IPS-15b (cell line): Measurements from ENCODE around the gene PARD3B.

Experiments
- H3K27me3 ChIP-seq: one replicate; pipeline ENCODE4 v1.6.1; 2013; ENCODE audit warnings: low read length; ENCODE audit not compliant: control insufficient read depth, insufficient read depth
- H3K36me3 ChIP-seq: one replicate; pipeline ENCODE4 v1.6.1; 2013; ENCODE audit warnings: low read length; ENCODE audit not compliant: control insufficient read depth, insufficient read depth
- H3K4me1 ChIP-seq: one replicate; pipeline ENCODE4 v1.6.1; 2013; ENCODE audit warnings: mild to moderate bottlenecking, low read length; ENCODE audit not compliant: control insufficient read depth, insufficient read depth
- H3K4me3 ChIP-seq: one replicate; pipeline ENCODE4 v1.5.1; 2013; ENCODE audit warnings: low read depth, low read length
- H3K9ac ChIP-seq: one replicate; pipeline ENCODE4 v1.6.1; 2013; ENCODE audit warnings: low read depth, mild to moderate bottlenecking, low read length
- H3K9me3 ChIP-seq: one replicate; pipeline ENCODE4 v1.6.1; 2013; ENCODE audit warnings: mild to moderate bottlenecking, low read length; ENCODE audit not compliant: control insufficient read depth, insufficient read depth

PARD3B gene

DNA sequence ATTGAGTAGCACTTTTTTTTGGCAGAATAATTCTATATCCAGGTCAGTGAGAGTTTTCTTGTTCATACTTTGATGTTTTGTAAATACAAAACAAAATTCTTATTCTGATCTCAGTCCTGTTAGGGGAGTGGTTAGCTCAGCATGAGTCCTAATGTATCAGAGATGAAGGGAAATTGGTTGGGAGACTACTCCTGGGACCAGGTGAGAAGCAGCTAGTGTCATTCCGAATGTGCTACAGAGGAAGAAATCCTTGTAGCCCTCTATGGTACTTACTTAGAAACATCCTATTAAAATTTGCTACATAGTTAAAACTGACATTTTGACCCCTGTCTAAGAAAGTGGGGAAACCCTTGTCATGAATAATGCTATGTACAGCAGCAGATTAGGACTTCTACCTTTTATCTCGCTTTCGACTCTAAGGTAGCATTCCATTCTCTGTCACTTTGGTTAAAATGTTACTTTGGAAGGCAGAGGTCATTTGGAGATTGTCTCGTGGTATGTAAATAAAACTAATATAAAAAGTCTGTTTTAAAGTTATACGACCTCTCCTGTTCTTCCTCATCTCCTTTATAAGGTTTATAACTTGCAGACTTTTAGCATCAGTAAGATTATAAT is 65.8 kb downstream of the PARD3B start:
- Histone ChIP-seq H3K27me3 (no peaks in the 10 kb centered on the region), H3K9ac (no peak overlapping the region), H3K4me3 (no peak overlapping the region), H3K36me3 (no peaks in the 10 kb centered on the region), H3K9me3 (no peaks in the 10 kb centered on the region), H3K4me1 (no peaks in the 10 kb centered on the region)

DNA sequence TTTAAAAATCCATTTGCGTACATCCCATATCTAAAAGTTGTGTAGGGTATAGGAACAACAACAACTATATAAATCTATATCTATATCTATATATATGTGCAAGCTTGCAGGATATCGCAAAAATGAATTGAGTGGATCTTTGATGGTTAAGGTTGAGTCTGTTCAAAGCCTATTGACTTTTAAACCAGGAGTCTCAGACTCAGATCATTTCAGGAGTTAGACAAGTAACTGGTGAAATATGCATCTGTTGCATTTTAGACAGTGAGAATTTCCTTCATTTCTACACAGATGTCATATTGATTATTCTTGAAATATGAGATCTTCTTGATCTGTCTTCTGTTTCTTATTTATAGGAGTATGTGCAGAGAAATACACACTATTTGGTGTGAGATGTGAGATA is 66.5 kb downstream of the PARD3B start:
- no peaks in the 10 kb centered on the region for H3K36me3 ChIP-seq
- H3K4me1 ChIP-seq, result no peaks in the 10 kb centered on the region
- no peak overlapping the region for H3K4me3 ChIP-seq
- H3K9ac ChIP-seq, result no peak overlapping the region
- no peaks in the 10 kb centered on the region for H3K27me3 ChIP-seq
- H3K9me3 ChIP-seq, result no peaks in the 10 kb centered on the region

GRCh38 chr2:204613635-204614034 is 68.4 kb downstream of the PARD3B start:
- no peak overlapping the region for H3K9ac ChIP-seq
- no peaks in the 10 kb centered on the region for H3K4me1 ChIP-seq
- no peaks in the 10 kb centered on the region for H3K36me3 ChIP-seq
- no peak overlapping the region for H3K4me3 ChIP-seq
- H3K27me3 ChIP-seq, result no peaks in the 10 kb centered on the region
- no peaks in the 10 kb centered on the region for H3K9me3 ChIP-seq

DNA sequence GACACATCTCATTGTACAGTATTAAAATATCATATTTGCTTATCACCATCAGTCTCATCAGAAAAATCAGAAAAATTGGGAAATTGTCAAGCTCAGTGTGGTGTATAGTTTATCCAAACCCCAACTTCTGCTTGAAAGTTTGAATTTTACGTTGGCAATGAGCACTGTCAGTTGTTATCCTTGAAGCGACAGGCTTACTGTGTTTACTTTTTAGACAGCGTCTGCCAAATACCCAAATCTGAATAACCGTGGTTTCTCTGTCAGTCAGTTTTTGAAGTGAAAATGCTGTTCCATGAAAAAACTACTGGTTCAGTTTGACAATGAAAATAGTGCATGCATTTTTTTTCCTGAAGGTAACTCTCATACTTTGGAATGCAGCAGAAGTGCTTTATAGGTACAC is 70.2 kb downstream of the PARD3B start:
- Histone ChIP-seq H3K9ac (no peak overlapping the region), H3K36me3 (no peaks in the 10 kb centered on the region), H3K27me3 (no peaks in the 10 kb centered on the region), H3K4me3 (no peak overlapping the region), H3K9me3 (no peaks in the 10 kb centered on the region), H3K4me1 (no peaks in the 10 kb centered on the region)

DNA sequence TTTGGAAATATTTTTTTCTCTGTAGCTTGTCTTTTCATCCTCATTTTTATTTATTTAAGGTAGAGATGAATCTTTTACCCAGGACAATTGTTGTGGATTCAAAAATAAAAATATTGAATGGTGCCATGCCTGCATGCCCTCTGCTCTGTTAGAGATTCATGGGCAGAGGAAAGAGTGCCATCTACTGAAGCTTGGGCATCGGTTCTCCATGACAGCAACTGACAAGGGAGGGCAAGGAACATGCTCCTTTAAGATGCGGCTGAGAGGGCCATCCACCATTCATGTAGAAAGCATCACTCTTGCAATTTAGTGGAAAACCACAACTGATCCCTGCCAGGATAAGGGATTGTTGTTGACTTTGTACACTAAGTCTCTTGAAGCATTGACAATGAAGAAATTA is 79.9 kb downstream of the PARD3B start:
- no peak overlapping the region for H3K9ac ChIP-seq
- no peaks in the 10 kb centered on the region for H3K9me3 ChIP-seq
- no peaks in the 10 kb centered on the region for H3K36me3 ChIP-seq
- no peaks in the 10 kb centered on the region for H3K4me1 ChIP-seq
- no peak overlapping the region for H3K4me3 ChIP-seq
- H3K27me3 ChIP-seq, result no peaks in the 10 kb centered on the region

GRCh38 chr2:204628926-204629712 is 83.8 kb downstream of the PARD3B start:
- H3K36me3 ChIP-seq, result no peaks in the 10 kb centered on the region
- no peak overlapping the region for H3K9ac ChIP-seq
- H3K4me3 ChIP-seq, result no peak overlapping the region
- no peaks in the 10 kb centered on the region for H3K9me3 ChIP-seq
- no peaks in the 10 kb centered on the region for H3K27me3 ChIP-seq
- H3K4me1 ChIP-seq, result no peaks in the 10 kb centered on the region

GRCh38 chr2:204632410-204632809 is 87.1 kb downstream of the PARD3B start:
- Histone ChIP-seq H3K4me1 (no peaks in the 10 kb centered on the region), H3K9me3 (no peaks in the 10 kb centered on the region), H3K4me3 (no peak overlapping the region), H3K36me3 (no peaks in the 10 kb centered on the region), H3K27me3 (no peaks in the 10 kb centered on the region), H3K9ac (no peak overlapping the region)

GRCh38 chr2:204634564-204634963 is 89.3 kb downstream of the PARD3B start:
- Histone ChIP-seq H3K4me3 (no peak overlapping the region), H3K9ac (no peak overlapping the region), H3K4me1 (no peaks in the 10 kb centered on the region), H3K9me3 (no peaks in the 10 kb centered on the region), H3K27me3 (no peaks in the 10 kb centered on the region), H3K36me3 (no peaks in the 10 kb centered on the region)

DNA sequence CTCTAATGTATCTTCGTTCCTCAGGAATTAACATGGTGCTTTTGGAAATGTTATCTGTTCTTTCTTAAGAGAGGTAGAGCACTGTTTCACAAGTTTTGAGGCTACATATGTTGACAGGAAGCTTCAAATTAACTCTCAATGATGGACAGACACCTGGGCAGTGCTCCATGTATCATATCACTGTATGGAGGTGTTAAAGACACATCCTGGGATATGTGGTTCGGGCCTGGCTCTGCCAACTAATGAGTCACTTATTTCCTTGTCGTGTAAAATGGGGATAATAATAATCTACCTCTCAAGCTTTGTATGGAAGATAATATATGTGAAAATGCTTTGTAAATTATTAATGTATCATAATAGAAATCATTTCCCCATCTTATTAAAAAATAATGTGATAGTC is 90.2 kb downstream of the PARD3B start:
- H3K9me3 ChIP-seq, result no peaks in the 10 kb centered on the region
- no peaks in the 10 kb centered on the region for H3K27me3 ChIP-seq

GRCh38 chr2:204638471-204639194 is 93.4 kb downstream of the PARD3B start:
- Histone ChIP-seq H3K4me3 (no peak overlapping the region), H3K9ac (no peak overlapping the region), H3K4me1 (no peaks in the 10 kb centered on the region), H3K27me3 (no peaks in the 10 kb centered on the region), H3K9me3 (no peaks in the 10 kb centered on the region), H3K36me3 (no peaks in the 10 kb centered on the region)

More for the DNA sequence above, 90.2 kb downstream of the PARD3B start:
- no peaks in the 10 kb centered on the region for H3K36me3 ChIP-seq
- H3K4me3 ChIP-seq, result no peak overlapping the region
- H3K9ac ChIP-seq, result no peak overlapping the region
- no peaks in the 10 kb centered on the region for H3K4me1 ChIP-seq

GRCh38 chr2:204643326-204643725 is 98.1 kb downstream of the PARD3B start:
- Histone ChIP-seq H3K4me1 (no peaks in the 10 kb centered on the region), H3K27me3 (no peaks in the 10 kb centered on the region), H3K9ac (no peak overlapping the region), H3K4me3 (no peak overlapping the region), H3K9me3 (no peaks in the 10 kb centered on the region), H3K36me3 (no peaks in the 10 kb centered on the region)
